ENCODE data around the gene LASP1. TPM values are rescaled to one million over a fixed set of nuclear protein-coding genes. Genes with fewer than 3 reads are reported as not detected.
"Not testable (repeated sequence)": the region's sequence is repeated elsewhere in the genome, so short reads cannot be mapped to it uniquely, and the experiment has no call there.

LASP1 gene
- total RNA-seq, 1 donor from 2014 or later: 146 TPM

- Mint-ChIP-seq H3K27me3 (ENCODE audit: unreplicated experiment) (peaks cover 11% of the 10 kb centered on the region), H3K4me1 (ENCODE audit: unreplicated experiment) (peaks cover 21% of the 10 kb centered on the region), H3K27ac (ENCODE audit: unreplicated experiment) (no peak overlapping the region), H3K36me3 (ENCODE audit: low read depth, unreplicated experiment) (peaks cover 11% of the 10 kb centered on the region), H3K9me3 (ENCODE audit: unreplicated experiment) (no peaks in the 10 kb centered on the region), H3K4me3 (ENCODE audit: unreplicated experiment) (peak overlapping the region; percentile 21)
- no peak for DNase-seq (ENCODE audit: low spot score)
- no peak for TF ChIP-seq CTCF (IDR thresholded peaks at IDR 0.05; ENCODE audit: unreplicated experiment)
Observed at GRCh38 chr17:38910325-38910724, 40.5 kb downstream of the LASP1 start.

GRCh38 chr17:38911081-38911730 lies 41.3 kb downstream of the LASP1 start:
- DNase-seq (ENCODE audit: low spot score): no peak
- H3K4me3 Mint-ChIP-seq (ENCODE audit: unreplicated experiment): no peak overlapping the region
- peaks cover 23% of the 10 kb centered on the region for H3K4me1 Mint-ChIP-seq (ENCODE audit: unreplicated experiment)
- peaks cover 13% of the 10 kb centered on the region for H3K36me3 Mint-ChIP-seq (ENCODE audit: low read depth, unreplicated experiment)
- no peaks in the 10 kb centered on the region for H3K9me3 Mint-ChIP-seq (ENCODE audit: unreplicated experiment)
- H3K27ac Mint-ChIP-seq (ENCODE audit: unreplicated experiment): no peak overlapping the region
- peaks cover 14% of the 10 kb centered on the region for H3K27me3 Mint-ChIP-seq (ENCODE audit: unreplicated experiment)
- no peak for TF ChIP-seq CTCF (IDR thresholded peaks at IDR 0.05; ENCODE audit: unreplicated experiment)

- H3K9me3 Mint-ChIP-seq (ENCODE audit: unreplicated experiment); H3K4me3 Mint-ChIP-seq (ENCODE audit: unreplicated experiment); H3K27ac Mint-ChIP-seq (ENCODE audit: unreplicated experiment); DNase-seq (ENCODE audit: low spot score): not testable (repeated sequence)
- Mint-ChIP-seq H3K27me3 (ENCODE audit: unreplicated experiment) (peaks cover 14% of the 10 kb centered on the region), H3K4me1 (ENCODE audit: unreplicated experiment) (peaks cover 25% of the 10 kb centered on the region), H3K36me3 (ENCODE audit: low read depth, unreplicated experiment) (peaks cover 15% of the 10 kb centered on the region)
Observed at GRCh38 chr17:38911731-38912081, 41.8 kb downstream of the LASP1 start.

- Mint-ChIP-seq H3K27ac (ENCODE audit: unreplicated experiment) (no peak overlapping the region), H3K9me3 (ENCODE audit: unreplicated experiment) (no peaks in the 10 kb centered on the region), H3K4me3 (ENCODE audit: unreplicated experiment) (no peak overlapping the region), H3K4me1 (ENCODE audit: unreplicated experiment) (peaks cover 24% of the 10 kb centered on the region), H3K27me3 (ENCODE audit: unreplicated experiment) (peaks cover 14% of the 10 kb centered on the region), H3K36me3 (ENCODE audit: low read depth, unreplicated experiment) (peaks cover 21% of the 10 kb centered on the region)
- no peak for TF ChIP-seq CTCF (IDR thresholded peaks at IDR 0.05; ENCODE audit: unreplicated experiment)
- DNase-seq (ENCODE audit: low spot score): no peak
Observed at GRCh38 chr17:38912221-38912813, 42.5 kb downstream of the LASP1 start.

GRCh38 chr17:38914741-38915638 lies 45.1 kb downstream of the LASP1 start:
- Mint-ChIP-seq H3K4me1 (ENCODE audit: unreplicated experiment) (peaks cover 9% of the 10 kb centered on the region), H3K36me3 (ENCODE audit: low read depth, unreplicated experiment) (peaks cover 39% of the 10 kb centered on the region), H3K27ac (ENCODE audit: unreplicated experiment) (no peak overlapping the region), H3K4me3 (ENCODE audit: unreplicated experiment) (no peak overlapping the region), H3K9me3 (ENCODE audit: unreplicated experiment) (no peaks in the 10 kb centered on the region), H3K27me3 (ENCODE audit: unreplicated experiment) (peaks cover 16% of the 10 kb centered on the region)
- TF ChIP-seq CTCF (IDR thresholded peaks at IDR 0.05; ENCODE audit: unreplicated experiment): no peak
- DNase-seq (ENCODE audit: low spot score): no peak

All from endothelial cell (in vitro differentiated cells).